Type B pancreatic cell (in vitro differentiated cells): ENCODE data around the gene CUX1. TPM values are rescaled to one million over a fixed set of nuclear protein-coding genes. Genes with fewer than 3 reads are reported as not detected.

Experiments
- DNase-seq: peaks from one replicate; pipeline ENCODE4 v3.0.0; 2021; ENCODE audit warnings: mixed read lengths; ENCODE audit not compliant: unreplicated experiment; ENCODE audit errors: extremely low spot score
- H3K27ac Mint-ChIP-seq: 2 replicates; pipeline ENCODE4 v1.8.0; 2021; ENCODE audit warnings: mild to moderate bottlenecking, mixed read lengths
- H3K27me3 Mint-ChIP-seq: 2 replicates; pipeline ENCODE4 v1.8.0; 2021; ENCODE audit warnings: mixed read lengths
- H3K36me3 Mint-ChIP-seq: 2 replicates; pipeline ENCODE4 v1.8.0; 2021; ENCODE audit warnings: mixed read lengths
- H3K4me1 Mint-ChIP-seq: one replicate; pipeline ENCODE4 v1.8.0; 2021; ENCODE audit warnings: mixed read lengths; ENCODE audit not compliant: unreplicated experiment
- H3K4me3 Mint-ChIP-seq: 2 replicates; pipeline ENCODE4 v1.8.0; 2021; ENCODE audit warnings: mild to moderate bottlenecking, mixed read lengths
- H3K9me3 Mint-ChIP-seq: 2 replicates; pipeline ENCODE4 v1.8.0; 2021; ENCODE audit warnings: mixed read lengths
- total RNA-seq: library from RNA; stranded (reverse); gene quantifications from 2 replicates; pipeline ENCODE4 v1.2.1, GENCODE V29; 2021; ENCODE audit warnings: low replicate concordance
- TF ChIP-seq, protein P1 (sequence below): fragments of 200-600 bp; sonication (generic); conservative IDR thresholded peaks from 2 replicates; pipeline ENCODE4 v1.5.0; 2021; ENCODE audit warnings: antibody characterized with exemption, mild to moderate bottlenecking

CUX1 gene
- total RNA-seq, 1 donor from 2014 or later: 76.4 TPM

- DNase-seq: no peak
- H3K4me3 Mint-ChIP-seq: no peak overlapping the region
- peaks cover 4% of the 10 kb centered on the region for H3K36me3 Mint-ChIP-seq
- H3K27me3 Mint-ChIP-seq: no peaks in the 10 kb centered on the region
- H3K9me3 Mint-ChIP-seq: no peaks in the 10 kb centered on the region
- H3K27ac Mint-ChIP-seq: no peak overlapping the region
- TF ChIP-seq, protein P1, sequence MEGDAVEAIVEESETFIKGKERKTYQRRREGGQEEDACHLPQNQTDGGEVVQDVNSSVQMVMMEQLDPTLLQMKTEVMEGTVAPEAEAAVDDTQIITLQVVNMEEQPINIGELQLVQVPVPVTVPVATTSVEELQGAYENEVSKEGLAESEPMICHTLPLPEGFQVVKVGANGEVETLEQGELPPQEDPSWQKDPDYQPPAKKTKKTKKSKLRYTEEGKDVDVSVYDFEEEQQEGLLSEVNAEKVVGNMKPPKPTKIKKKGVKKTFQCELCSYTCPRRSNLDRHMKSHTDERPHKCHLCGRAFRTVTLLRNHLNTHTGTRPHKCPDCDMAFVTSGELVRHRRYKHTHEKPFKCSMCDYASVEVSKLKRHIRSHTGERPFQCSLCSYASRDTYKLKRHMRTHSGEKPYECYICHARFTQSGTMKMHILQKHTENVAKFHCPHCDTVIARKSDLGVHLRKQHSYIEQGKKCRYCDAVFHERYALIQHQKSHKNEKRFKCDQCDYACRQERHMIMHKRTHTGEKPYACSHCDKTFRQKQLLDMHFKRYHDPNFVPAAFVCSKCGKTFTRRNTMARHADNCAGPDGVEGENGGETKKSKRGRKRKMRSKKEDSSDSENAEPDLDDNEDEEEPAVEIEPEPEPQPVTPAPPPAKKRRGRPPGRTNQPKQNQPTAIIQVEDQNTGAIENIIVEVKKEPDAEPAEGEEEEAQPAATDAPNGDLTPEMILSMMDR: no peak
- no peaks in the 10 kb centered on the region for H3K4me1 Mint-ChIP-seq
These were observed 496.8 kb downstream of the CUX1 start for GRCh38 chr7:102313997-102314780.

DNA sequence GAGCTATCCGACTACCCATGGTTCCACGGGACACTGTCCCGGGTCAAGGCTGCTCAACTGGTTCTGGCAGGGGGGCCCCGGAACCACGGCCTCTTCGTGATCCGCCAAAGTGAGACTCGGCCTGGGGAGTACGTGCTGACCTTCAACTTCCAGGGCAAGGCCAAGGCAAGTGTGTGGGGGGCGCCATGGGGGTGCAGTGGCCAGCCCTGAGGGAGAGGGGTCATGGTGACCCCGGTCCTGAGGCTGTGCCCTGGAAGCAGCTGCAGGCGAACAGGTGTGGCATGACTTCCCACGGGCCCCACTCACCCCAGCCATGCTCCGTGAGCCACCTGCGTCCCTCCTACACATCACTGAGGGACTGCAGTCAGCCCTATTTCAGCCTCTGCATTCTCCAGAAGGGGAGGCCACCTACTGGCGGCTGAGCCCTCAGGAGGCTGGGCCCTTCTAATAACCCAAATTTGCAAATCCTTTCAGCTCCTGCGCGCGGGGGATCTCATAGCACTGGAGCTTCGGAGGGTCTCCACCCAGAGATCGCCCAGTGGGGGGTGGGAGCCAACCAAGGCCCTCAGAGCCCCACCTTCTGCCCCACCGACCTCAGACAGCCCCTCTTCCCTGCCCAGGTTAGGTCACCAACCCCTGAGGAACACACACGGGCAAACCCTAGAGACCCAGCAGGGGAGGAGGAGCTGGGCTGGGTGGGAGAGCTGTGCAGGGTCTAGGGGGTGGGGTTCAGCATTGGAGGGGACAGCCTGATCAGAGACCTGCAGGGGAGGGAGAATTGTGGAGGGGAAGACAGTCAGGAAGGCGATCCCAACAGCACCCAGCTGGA lies 500.0 kb downstream of the CUX1 start:
- Mint-ChIP-seq H3K27ac (no peak overlapping the region), H3K36me3 (peaks cover 2% of the 10 kb centered on the region), H3K9me3 (no peaks in the 10 kb centered on the region), H3K4me1 (no peaks in the 10 kb centered on the region), H3K4me3 (no peak overlapping the region), H3K27me3 (peaks cover under 1% of the 10 kb centered on the region)
- TF ChIP-seq, protein P1: no peak
- DNase-seq: no peak

DNA sequence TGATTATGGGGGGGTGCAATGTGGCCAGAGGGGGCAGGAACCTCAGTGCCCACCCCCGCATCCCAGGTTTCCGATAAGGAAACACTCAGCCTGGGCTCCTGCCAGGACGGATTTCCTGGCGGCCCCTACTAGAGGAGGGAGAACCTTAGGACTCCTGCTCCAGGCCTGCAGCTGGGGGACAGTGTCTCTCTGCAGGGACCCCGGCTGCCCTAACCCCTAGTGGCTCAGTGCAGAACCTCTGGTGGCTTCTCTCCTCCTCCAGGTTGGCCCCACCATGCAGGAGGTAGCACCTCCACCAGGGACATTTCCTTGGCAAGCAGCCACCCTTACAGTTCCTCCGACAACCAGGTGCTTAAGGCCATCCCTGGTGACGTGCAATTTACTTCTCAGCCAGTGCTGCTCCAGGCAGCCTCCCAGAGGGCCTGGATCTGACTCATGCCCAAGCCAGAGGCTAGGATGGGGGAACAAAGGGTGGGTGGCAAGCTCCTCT lies 501.1 kb downstream of the CUX1 start:
- Mint-ChIP-seq H3K36me3 (no peaks in the 10 kb centered on the region), H3K27me3 (peaks cover 4% of the 10 kb centered on the region), H3K4me3 (no peak overlapping the region), H3K4me1 (no peaks in the 10 kb centered on the region), H3K9me3 (no peaks in the 10 kb centered on the region), H3K27ac (no peak overlapping the region)
- no peak for DNase-seq
- TF ChIP-seq, protein P1: peak; percentile 14

DNA sequence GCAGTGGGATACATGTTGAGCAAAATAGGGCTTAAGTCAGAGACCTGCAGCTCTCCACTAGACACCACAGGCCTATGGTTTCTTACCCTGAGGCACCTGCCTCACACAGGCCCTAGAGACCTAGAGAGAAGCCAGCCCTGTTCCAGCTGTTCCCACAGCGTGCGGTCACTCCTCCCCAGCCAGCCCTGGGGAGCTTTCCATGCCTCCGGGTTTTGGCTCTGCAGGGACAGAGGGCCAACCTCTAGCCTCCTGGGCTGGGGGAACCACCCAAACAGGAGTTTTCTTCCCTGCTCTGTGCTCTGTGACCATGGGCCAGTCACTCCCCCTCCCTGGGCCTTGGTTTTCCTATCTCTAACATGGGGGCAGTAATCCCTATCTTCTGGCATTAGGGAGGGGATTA lies 502.2 kb downstream of the CUX1 start:
- H3K9me3 Mint-ChIP-seq: no peaks in the 10 kb centered on the region
- DNase-seq: no peak
- H3K36me3 Mint-ChIP-seq: no peaks in the 10 kb centered on the region
- no peak overlapping the region for H3K27ac Mint-ChIP-seq
- no peak overlapping the region for H3K4me3 Mint-ChIP-seq
- no peaks in the 10 kb centered on the region for H3K4me1 Mint-ChIP-seq
- peaks cover 4% of the 10 kb centered on the region for H3K27me3 Mint-ChIP-seq
- TF ChIP-seq, protein P1: no peak

- no peaks in the 10 kb centered on the region for H3K4me1 Mint-ChIP-seq
- TF ChIP-seq, protein P1: no peak
- H3K36me3 Mint-ChIP-seq: no peaks in the 10 kb centered on the region
- no peak for DNase-seq
- H3K9me3 Mint-ChIP-seq: no peaks in the 10 kb centered on the region
- H3K27ac Mint-ChIP-seq: no peak overlapping the region
- H3K4me3 Mint-ChIP-seq: no peak overlapping the region
- H3K27me3 Mint-ChIP-seq: peaks cover 4% of the 10 kb centered on the region
These were observed 502.8 kb downstream of the CUX1 start for GRCh38 chr7:102320181-102320580.
